HEK293 (cell line): ENCODE results near the gene RBBP7.

Experiments
- GLIS2 ChIP-seq: fragments of 450-650 bp; formaldehyde crosslinking; IDR thresholded peaks from 2 replicates; pipeline ENCODE4 v1.5.1; 2016; ENCODE audit warnings: missing biosample characterization, missing genetic modification characterization
- KLF16 ChIP-seq: fragments of 450-650 bp; formaldehyde crosslinking; IDR thresholded peaks from 2 replicates; pipeline ENCODE4 v1.5.1; 2017; ENCODE audit warnings: missing biosample characterization, missing genetic modification characterization
- SETDB1 ChIP-seq: IDR thresholded peaks from one replicate; pipeline ENCODE4 v1.6.1; 2017; ENCODE audit warnings: mild to moderate bottlenecking, low read length, moderate library complexity, mixed read lengths; ENCODE audit not compliant: insufficient read length
- TRIM28 ChIP-seq: IDR thresholded peaks from 2 replicates; pipeline ENCODE4 v1.6.1; 2011; ENCODE audit warnings: low read length, control low read depth, borderline replicate concordance
- ZNF121 ChIP-seq: fragments of 450-650 bp; formaldehyde crosslinking; IDR thresholded peaks from 2 replicates; pipeline ENCODE4 v1.5.1; 2016; ENCODE audit warnings: missing biosample characterization, missing genetic modification characterization
- ZNF146 ChIP-seq: fragments of 450-650 bp; formaldehyde crosslinking; IDR thresholded peaks from 2 replicates; pipeline ENCODE4 v1.5.1; 2016; ENCODE audit warnings: missing biosample characterization, missing genetic modification characterization
- ZNF169 ChIP-seq: fragments of 450-650 bp; formaldehyde crosslinking; IDR thresholded peaks from 2 replicates; pipeline ENCODE4 v1.5.1; 2016; ENCODE audit warnings: missing biosample characterization, missing genetic modification characterization
- ZNF335 ChIP-seq: fragments of 450-650 bp; formaldehyde crosslinking; conservative IDR thresholded peaks from 2 replicates; pipeline ENCODE4 v1.5.1; 2016; ENCODE audit warnings: missing biosample characterization, missing genetic modification characterization
- ZNF48 ChIP-seq: fragments of 450-650 bp; formaldehyde crosslinking; IDR thresholded peaks from 2 replicates; pipeline ENCODE4 v1.5.1; 2016; ENCODE audit warnings: missing biosample characterization, missing genetic modification characterization
- ZNF558 ChIP-seq: fragments of 450-650 bp; formaldehyde crosslinking; IDR thresholded peaks from 2 replicates; pipeline ENCODE4 v1.5.1; 2016; ENCODE audit warnings: missing biosample characterization, missing genetic modification characterization
- ZNF747 ChIP-seq: fragments of 450-650 bp; formaldehyde crosslinking; IDR thresholded peaks from 2 replicates; pipeline ENCODE4 v1.5.1; 2016; ENCODE audit warnings: missing biosample characterization, missing genetic modification characterization
- ZNF785 ChIP-seq: fragments of 450-650 bp; formaldehyde crosslinking; IDR thresholded peaks from 2 replicates; pipeline ENCODE4 v1.5.1; 2016; ENCODE audit warnings: missing biosample characterization, missing genetic modification characterization
- TF ChIP-seq, protein P1 (sequence below): fragments of 450-650 bp; formaldehyde crosslinking; IDR thresholded peaks from 2 replicates; pipeline ENCODE4 v1.5.1; 2016; ENCODE audit warnings: missing biosample characterization, missing genetic modification characterization
- TF ChIP-seq, protein P2 (sequence below): fragments of 450-650 bp; formaldehyde crosslinking; IDR thresholded peaks from 2 replicates; pipeline ENCODE4 v1.5.1; 2016; ENCODE audit warnings: missing biosample characterization, missing genetic modification characterization

DNA sequence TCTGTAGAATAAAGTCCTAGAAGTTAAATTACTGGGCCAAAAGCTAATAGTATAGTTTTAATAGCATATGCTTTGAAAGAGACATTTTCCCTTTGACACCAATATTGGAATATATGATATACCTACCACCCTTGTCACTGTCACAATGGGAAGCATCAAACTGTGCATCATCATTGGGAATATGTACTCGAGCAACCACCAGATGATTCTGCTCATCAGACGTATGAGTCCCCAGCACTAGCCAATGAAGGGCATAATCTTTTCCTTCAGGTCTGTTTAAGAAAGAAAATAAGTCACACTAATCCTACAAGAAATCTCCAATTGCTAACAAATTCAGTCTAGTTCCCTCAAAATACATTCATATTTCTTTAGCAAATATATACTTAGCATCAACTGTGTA lies 7.3 kb downstream of the RBBP7 start:
- TF ChIP-seq SETDB1 (no peak), ZNF785 (tag by site-specific recombination) (no peak), ZNF335 (tag by site-specific recombination) (no peak), ZNF169 (tag by site-specific recombination) (no peak), TRIM28 (no peak), ZNF558 (tag by site-specific recombination) (no peak), ZNF121 (no peak), ZNF48 (tag by site-specific recombination) (no peak), GLIS2 (no peak), ZNF146 (no peak), ZNF747 (tag by site-specific recombination) (no peak), KLF16 (tag by site-specific recombination) (no peak)
- TF ChIP-seq, protein P1, sequence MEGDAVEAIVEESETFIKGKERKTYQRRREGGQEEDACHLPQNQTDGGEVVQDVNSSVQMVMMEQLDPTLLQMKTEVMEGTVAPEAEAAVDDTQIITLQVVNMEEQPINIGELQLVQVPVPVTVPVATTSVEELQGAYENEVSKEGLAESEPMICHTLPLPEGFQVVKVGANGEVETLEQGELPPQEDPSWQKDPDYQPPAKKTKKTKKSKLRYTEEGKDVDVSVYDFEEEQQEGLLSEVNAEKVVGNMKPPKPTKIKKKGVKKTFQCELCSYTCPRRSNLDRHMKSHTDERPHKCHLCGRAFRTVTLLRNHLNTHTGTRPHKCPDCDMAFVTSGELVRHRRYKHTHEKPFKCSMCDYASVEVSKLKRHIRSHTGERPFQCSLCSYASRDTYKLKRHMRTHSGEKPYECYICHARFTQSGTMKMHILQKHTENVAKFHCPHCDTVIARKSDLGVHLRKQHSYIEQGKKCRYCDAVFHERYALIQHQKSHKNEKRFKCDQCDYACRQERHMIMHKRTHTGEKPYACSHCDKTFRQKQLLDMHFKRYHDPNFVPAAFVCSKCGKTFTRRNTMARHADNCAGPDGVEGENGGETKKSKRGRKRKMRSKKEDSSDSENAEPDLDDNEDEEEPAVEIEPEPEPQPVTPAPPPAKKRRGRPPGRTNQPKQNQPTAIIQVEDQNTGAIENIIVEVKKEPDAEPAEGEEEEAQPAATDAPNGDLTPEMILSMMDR (tag by site-specific recombination): no peak
- TF ChIP-seq, protein P2, sequence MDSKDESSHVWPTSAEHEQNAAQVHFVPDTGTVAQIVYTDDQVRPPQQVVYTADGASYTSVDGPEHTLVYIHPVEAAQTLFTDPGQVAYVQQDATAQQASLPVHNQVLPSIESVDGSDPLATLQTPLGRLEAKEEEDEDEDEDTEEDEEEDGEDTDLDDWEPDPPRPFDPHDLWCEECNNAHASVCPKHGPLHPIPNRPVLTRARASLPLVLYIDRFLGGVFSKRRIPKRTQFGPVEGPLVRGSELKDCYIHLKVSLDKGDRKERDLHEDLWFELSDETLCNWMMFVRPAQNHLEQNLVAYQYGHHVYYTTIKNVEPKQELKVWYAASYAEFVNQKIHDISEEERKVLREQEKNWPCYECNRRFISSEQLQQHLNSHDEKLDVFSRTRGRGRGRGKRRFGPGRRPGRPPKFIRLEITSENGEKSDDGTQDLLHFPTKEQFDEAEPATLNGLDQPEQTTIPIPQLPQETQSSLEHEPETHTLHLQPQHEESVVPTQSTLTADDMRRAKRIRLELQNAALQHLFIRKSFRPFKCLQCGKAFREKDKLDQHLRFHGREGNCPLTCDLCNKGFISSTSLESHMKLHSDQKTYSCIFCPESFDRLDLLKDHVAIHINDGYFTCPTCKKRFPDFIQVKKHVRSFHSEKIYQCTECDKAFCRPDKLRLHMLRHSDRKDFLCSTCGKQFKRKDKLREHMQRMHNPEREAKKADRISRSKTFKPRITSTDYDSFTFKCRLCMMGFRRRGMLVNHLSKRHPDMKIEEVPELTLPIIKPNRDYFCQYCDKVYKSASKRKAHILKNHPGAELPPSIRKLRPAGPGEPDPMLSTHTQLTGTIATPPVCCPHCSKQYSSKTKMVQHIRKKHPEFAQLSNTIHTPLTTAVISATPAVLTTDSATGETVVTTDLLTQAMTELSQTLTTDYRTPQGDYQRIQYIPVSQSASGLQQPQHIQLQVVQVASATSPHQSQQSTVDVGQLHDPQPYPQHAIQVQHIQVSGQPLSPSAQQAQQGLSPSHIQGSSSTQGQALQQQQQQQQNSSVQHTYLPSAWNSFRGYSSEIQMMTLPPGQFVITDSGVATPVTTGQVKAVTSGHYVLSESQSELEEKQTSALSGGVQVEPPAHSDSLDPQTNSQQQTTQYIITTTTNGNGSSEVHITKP (tag by site-specific recombination): no peak
